ENCODE results near the gene WFIKKN2.
A peak's percentile ranks its signal among the peaks of the same experiment; 100 is the strongest.

Gene WFIKKN2

GRCh38 chr17:50864747-50865059 is 29.3 kb downstream of the WFIKKN2 start:
- TF ChIP-seq SIN3A (IDR thresholded peaks at IDR 0.05; ENCODE audit: borderline replicate concordance, insufficient read depth, low read length) (no peak), POLR2AphosphoS5 (IDR thresholded peaks at IDR 0.05; ENCODE audit: low read depth, low read length) (no peak), TAF1 (IDR thresholded peaks at IDR 0.05; ENCODE audit: borderline replicate concordance, insufficient read depth, low read length) (no peak), FOXP2 (optimal IDR thresholded peaks at IDR 0.05; ENCODE audit: borderline replicate concordance, extremely low read depth, extremely low read length, insufficient read depth) (no peak)
- TF ChIP-seq, protein P1, sequence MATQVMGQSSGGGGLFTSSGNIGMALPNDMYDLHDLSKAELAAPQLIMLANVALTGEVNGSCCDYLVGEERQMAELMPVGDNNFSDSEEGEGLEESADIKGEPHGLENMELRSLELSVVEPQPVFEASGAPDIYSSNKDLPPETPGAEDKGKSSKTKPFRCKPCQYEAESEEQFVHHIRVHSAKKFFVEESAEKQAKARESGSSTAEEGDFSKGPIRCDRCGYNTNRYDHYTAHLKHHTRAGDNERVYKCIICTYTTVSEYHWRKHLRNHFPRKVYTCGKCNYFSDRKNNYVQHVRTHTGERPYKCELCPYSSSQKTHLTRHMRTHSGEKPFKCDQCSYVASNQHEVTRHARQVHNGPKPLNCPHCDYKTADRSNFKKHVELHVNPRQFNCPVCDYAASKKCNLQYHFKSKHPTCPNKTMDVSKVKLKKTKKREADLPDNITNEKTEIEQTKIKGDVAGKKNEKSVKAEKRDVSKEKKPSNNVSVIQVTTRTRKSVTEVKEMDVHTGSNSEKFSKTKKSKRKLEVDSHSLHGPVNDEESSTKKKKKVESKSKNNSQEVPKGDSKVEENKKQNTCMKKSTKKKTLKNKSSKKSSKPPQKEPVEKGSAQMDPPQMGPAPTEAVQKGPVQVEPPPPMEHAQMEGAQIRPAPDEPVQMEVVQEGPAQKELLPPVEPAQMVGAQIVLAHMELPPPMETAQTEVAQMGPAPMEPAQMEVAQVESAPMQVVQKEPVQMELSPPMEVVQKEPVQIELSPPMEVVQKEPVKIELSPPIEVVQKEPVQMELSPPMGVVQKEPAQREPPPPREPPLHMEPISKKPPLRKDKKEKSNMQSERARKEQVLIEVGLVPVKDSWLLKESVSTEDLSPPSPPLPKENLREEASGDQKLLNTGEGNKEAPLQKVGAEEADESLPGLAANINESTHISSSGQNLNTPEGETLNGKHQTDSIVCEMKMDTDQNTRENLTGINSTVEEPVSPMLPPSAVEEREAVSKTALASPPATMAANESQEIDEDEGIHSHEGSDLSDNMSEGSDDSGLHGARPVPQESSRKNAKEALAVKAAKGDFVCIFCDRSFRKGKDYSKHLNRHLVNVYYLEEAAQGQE (IDR thresholded peaks at IDR 0.05; ENCODE audit: insufficient read depth in 1 of 2, low read depth in 2 of 2, low read length in 2 of 2) = no peak

DNA sequence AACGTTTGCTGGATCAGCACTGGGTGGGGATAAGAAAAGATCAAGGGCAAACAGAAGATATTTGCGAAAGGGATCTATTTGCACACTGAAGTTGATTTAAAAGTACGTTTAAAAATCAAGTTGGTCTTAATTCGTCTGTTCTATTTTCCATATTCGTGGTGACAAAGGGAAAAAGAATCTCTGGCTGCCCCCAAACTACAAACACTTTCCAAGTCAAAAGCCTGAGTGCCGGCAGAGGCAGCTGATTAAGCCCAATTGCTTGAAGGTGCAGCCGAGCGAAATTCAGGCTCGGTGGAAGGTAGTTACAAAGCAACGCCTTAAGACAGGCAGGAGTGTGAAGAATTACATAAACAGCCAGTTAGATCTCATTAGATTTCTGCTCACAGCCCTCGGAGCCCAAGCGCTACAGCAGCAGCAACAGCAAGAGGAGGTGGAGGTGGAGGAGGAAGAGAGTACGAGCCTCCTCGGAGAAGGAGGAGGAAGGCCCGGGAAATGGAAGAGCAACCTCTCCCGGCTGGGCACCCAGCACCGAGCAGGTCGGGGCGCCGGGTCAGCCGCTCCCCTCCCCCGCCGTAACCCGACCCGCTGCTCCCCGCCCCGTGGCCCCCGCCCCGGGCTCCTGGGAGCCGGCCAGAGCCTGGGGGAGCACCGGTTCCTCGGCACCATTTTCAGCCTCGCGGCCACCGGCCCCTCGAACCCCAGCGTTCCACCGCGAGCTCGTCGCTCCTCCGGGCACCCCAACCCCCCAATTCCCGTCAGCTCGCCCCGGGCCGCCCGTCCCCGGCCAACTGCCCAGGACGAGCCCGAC is 29.9 kb downstream of the WFIKKN2 start:
- TF ChIP-seq POLR2AphosphoS5 (IDR thresholded peaks at IDR 0.05; ENCODE audit: low read depth, low read length) = 0 out of 2 replicates have a peak, but pooled peaks have one; percentile 36
- TF ChIP-seq SIN3A (IDR thresholded peaks at IDR 0.05; ENCODE audit: borderline replicate concordance, insufficient read depth, low read length) = peak; percentile 76; the same call in 1 of the 2 replicates
- TF ChIP-seq TAF1 (IDR thresholded peaks at IDR 0.05; ENCODE audit: borderline replicate concordance, insufficient read depth, low read length) = peak; percentile 59; the same call in 1 of the 2 replicates
- no peak for TF ChIP-seq FOXP2 (optimal IDR thresholded peaks at IDR 0.05; ENCODE audit: borderline replicate concordance, extremely low read depth, extremely low read length, insufficient read depth)
- TF ChIP-seq, protein P1 (IDR thresholded peaks at IDR 0.05; ENCODE audit: insufficient read depth in 1 of 2, low read depth in 2 of 2, low read length in 2 of 2) = 0 out of 4 replicates have a peak, but pooled peaks of 1 of the 2 experiments have one; percentile 18

- TF ChIP-seq FOXP2 (optimal IDR thresholded peaks at IDR 0.05; ENCODE audit: borderline replicate concordance, extremely low read depth, extremely low read length, insufficient read depth) = no peak
- TF ChIP-seq TAF1 (IDR thresholded peaks at IDR 0.05; ENCODE audit: borderline replicate concordance, insufficient read depth, low read length) = no peak
- no peak; the same call in 1 of the 2 replicates for TF ChIP-seq SIN3A (IDR thresholded peaks at IDR 0.05; ENCODE audit: borderline replicate concordance, insufficient read depth, low read length)
- no peak for TF ChIP-seq POLR2AphosphoS5 (IDR thresholded peaks at IDR 0.05; ENCODE audit: low read depth, low read length)
- TF ChIP-seq, protein P1 (IDR thresholded peaks at IDR 0.05; ENCODE audit: insufficient read depth in 1 of 2, low read depth in 2 of 2, low read length in 2 of 2) = no peak
Measured at GRCh38 chr17:50865868-50866260, 30.5 kb downstream of the WFIKKN2 start.

GRCh38 chr17:50866261-50866949 is 31.0 kb downstream of the WFIKKN2 start, which contains the start of gene TOB1:
Gene TOB1, minus strand, starts transcription at chr17:50866354. Its CDS starts 2,337 bp downstream, at chr17:50864017.
- TF ChIP-seq SIN3A (IDR thresholded peaks at IDR 0.05; ENCODE audit: borderline replicate concordance, insufficient read depth, low read length) (0 out of 2 replicates have a peak, but pooled peaks have one; percentile 66), FOXP2 (optimal IDR thresholded peaks at IDR 0.05; ENCODE audit: borderline replicate concordance, extremely low read depth, extremely low read length, insufficient read depth) (peak; percentile 87), TAF1 (IDR thresholded peaks at IDR 0.05; ENCODE audit: borderline replicate concordance, insufficient read depth, low read length) (peak; percentile 97), POLR2AphosphoS5 (IDR thresholded peaks at IDR 0.05; ENCODE audit: low read depth, low read length) (peak; percentile 99)
- TF ChIP-seq, protein P1 (IDR thresholded peaks at IDR 0.05; ENCODE audit: insufficient read depth in 1 of 2, low read depth in 2 of 2, low read length in 2 of 2) = peak; percentile 43 to 65; a peak in 1 of 4 replicates
